Common myeloid progenitor, CD34-positive (primary cell): Measurements from ENCODE around the gene TYW1B.
"Not testable (repeated sequence)": the region's sequence is repeated elsewhere in the genome, so short reads cannot be mapped to it uniquely, and the experiment has no call there.

Experiments used
- CTCF ChIA-PET: fragments of 350-600 bp; sonication (Branson Sonifier 250); formaldehyde crosslinking; loops from one replicate; lab custom pipeline; 2021; ENCODE audit warnings: antibody characterized with exemption; lab: Charles Lee
- POLR2A ChIA-PET: fragments of 350-600 bp; sonication (Branson Sonifier 250); formaldehyde crosslinking; loops from one replicate; lab custom pipeline; 2021; ENCODE audit warnings: antibody characterized with exemption; lab: Charles Lee
- DNase-seq, 3 donors: peaks; one replicate each; pipeline versions ENCODE4 v3.0.0 to v3.0.0-alpha.2; 2013
- H3K27ac ChIP-seq, 2 experiments: 1 replicate in 1 of 2; 2 replicates in 1 of 2; pipeline ENCODE4 v1.7.0; 2013; ENCODE audit warnings: inconsistent platforms in 2 of 2, low read length in 2 of 2, mild to moderate bottlenecking in 2 of 2, low read depth in 1 of 2, moderate library complexity in 1 of 2; ENCODE audit not compliant: severe bottlenecking in 2 of 2, insufficient read depth in 1 of 2, poor library complexity in 1 of 2
- H3K27me3 ChIP-seq, 5 experiments: replicated peaks in 2 of 5; 1 replicate in 3 of 5; 2 replicates in 2 of 5; pipeline versions ENCODE4 v1.6.1 to v1.7.0; 2013; ENCODE audit warnings: low read length in 4 of 5, mild to moderate bottlenecking in 2 of 5, moderate library complexity in 2 of 5, inconsistent platforms in 1 of 5; ENCODE audit not compliant: insufficient read depth in 5 of 5, control insufficient read depth in 4 of 5
- H3K36me3 ChIP-seq, 4 experiments: 1 replicate in 2 of 4; 2 replicates in 2 of 4; pipeline versions ENCODE4 v1.6.1 to v1.7.0; 2013; ENCODE audit warnings: low read length in 3 of 4, control low read depth in 1 of 4, mild to moderate bottlenecking in 1 of 4; ENCODE audit not compliant: control insufficient read depth in 4 of 4, insufficient read depth in 4 of 4
- H3K4me1 ChIP-seq, 4 experiments: 1 replicate in 3 of 4; 2 replicates in 1 of 4; pipeline versions ENCODE4 v1.6.1 to v1.7.1; 2013; ENCODE audit warnings: low read length in 3 of 4, mild to moderate bottlenecking in 3 of 4, control low read depth in 1 of 4, inconsistent platforms in 1 of 4, moderate library complexity in 1 of 4; ENCODE audit not compliant: control insufficient read depth in 4 of 4, insufficient read depth in 4 of 4; ENCODE audit errors: control extremely low read depth in 1 of 4
- H3K4me3 ChIP-seq, 7 experiments: 1 replicate in 4 of 7; 2 replicates in 3 of 7; pipeline versions ENCODE4 v1.5.1 to v1.7.0; 2013; ENCODE audit warnings: mild to moderate bottlenecking in 7 of 7, low read length in 6 of 7, moderate library complexity in 6 of 7, inconsistent platforms in 2 of 7, low read depth in 2 of 7, control low read depth in 1 of 7; ENCODE audit not compliant: insufficient read depth in 4 of 7, control insufficient read depth in 1 of 7; ENCODE audit errors: extremely low read depth in 1 of 7
- H3K9me3 ChIP-seq, 5 experiments: 1 replicate in 4 of 5; 2 replicates in 1 of 5; pipeline versions ENCODE4 v1.6.1 to v1.7.1; 2013; ENCODE audit warnings: low read length in 4 of 5, mild to moderate bottlenecking in 2 of 5, inconsistent platforms in 1 of 5, low read depth in 1 of 5, moderate library complexity in 1 of 5; ENCODE audit not compliant: control insufficient read depth in 4 of 5, insufficient read depth in 2 of 5; ENCODE audit errors: control extremely low read depth in 1 of 5
- WGBS: methylation state at CpG from one replicate; pipeline ENCODE4 v1.1.5; 2013; ENCODE audit not compliant: insufficient coverage; 5-methylcytosine and 5-hydroxymethylcytosine counted together

The TYW1B gene

DNA sequence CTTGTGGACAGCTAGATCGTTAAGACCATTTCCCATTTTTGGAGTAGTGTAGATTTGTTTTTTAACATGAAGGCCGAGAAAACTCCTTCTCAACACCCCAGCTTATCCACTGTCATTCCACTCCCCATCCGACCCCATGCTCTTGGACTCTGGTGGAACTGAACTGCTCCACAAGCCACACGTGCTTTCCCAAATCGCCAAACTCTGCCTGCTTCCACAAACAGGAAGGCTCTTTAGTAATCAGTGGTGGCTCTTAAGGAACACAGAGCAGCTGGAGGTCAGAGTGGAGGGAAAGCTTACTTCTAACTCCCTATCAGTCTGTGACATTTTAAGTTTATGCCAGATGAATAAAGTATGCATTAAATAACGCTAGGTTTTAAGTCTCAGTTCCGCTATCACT is 159.6 kb downstream of the TYW1B start:
- H3K27ac ChIP-seq, H3K36me3 ChIP-seq, CTCF ChIA-PET, H3K4me1 ChIP-seq, H3K9me3 ChIP-seq, DNase-seq, H3K4me3 ChIP-seq, POLR2A ChIA-PET, H3K27me3 ChIP-seq: not testable (repeated sequence)
- 95% methylated on average over 2 of the region's 7 CpGs for WGBS

DNA sequence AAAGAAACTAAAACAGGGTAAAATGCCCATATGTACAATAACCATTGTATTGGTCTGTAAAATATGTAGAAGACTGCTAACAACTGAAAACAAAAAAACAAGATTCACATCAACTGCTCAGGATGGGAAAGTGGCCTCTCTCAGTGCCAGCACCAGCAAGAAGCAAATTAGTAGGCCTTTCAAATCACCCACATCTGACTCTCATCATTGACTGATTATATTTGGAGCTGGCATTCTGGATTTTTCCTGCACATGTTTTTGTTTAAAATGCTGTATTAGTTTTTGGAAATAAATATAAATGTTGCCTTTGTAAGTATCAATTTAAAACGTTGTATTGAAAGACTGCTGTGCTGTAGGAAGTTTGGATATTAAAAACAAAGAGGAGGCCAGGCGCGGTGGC is 161.0 kb downstream of the TYW1B start:
- 63% methylated on average over 3 of the region's 3 CpGs for WGBS
- H3K4me1 ChIP-seq, H3K27me3 ChIP-seq, DNase-seq, H3K9me3 ChIP-seq, H3K27ac ChIP-seq, CTCF ChIA-PET, POLR2A ChIA-PET, H3K4me3 ChIP-seq, H3K36me3 ChIP-seq: not testable (repeated sequence)

DNA sequence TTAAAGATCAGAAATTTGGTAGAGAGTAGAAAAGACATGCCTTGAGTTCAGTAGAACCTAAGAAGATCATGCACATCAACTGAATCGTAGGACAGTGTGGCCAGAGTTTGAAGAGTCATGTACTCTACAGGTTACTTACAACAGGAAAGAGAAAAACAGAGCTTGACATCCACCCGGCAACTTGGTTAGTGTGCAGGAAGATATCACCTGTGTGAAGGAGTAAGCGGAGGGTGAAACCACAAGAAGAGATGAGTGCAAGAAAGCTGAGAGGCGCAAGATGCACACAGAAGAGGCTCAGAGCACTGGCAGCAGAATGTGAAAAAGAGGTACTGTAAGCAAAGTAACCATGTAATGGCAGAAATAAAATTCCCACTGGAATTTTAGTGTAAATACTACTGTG is 179.4 kb downstream of the TYW1B start:
- WGBS: 88% methylated on average over 1 of the region's 4 CpGs
- H3K4me3 ChIP-seq, DNase-seq, H3K36me3 ChIP-seq, CTCF ChIA-PET, H3K9me3 ChIP-seq, H3K27me3 ChIP-seq, H3K4me1 ChIP-seq, POLR2A ChIA-PET, H3K27ac ChIP-seq: not testable (repeated sequence)

DNA sequence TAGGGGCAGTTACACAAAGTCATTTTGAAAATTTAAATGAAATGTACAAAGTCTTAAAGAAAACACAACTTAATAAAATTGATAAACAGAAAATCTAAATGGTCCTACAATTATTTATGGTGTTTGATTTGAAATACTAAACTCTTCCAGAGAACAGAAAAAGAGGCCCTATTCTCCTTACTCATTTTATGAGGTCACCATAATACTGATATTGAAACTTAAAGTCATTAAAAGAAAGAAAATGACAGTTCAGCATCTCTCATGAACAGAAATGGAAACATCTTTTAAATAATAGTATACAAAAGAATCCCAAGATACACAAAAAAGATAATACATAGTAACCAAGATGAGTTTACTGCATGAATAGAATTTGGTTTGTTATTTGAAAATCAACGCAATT is 184.3 kb downstream of the TYW1B start:
- H3K36me3 ChIP-seq, H3K4me3 ChIP-seq, POLR2A ChIA-PET, H3K27ac ChIP-seq, H3K9me3 ChIP-seq, H3K27me3 ChIP-seq, DNase-seq, H3K4me1 ChIP-seq, CTCF ChIA-PET: not testable (repeated sequence)
- no CpG with 5 or more reads among the region's 1 CpG for WGBS

DNA sequence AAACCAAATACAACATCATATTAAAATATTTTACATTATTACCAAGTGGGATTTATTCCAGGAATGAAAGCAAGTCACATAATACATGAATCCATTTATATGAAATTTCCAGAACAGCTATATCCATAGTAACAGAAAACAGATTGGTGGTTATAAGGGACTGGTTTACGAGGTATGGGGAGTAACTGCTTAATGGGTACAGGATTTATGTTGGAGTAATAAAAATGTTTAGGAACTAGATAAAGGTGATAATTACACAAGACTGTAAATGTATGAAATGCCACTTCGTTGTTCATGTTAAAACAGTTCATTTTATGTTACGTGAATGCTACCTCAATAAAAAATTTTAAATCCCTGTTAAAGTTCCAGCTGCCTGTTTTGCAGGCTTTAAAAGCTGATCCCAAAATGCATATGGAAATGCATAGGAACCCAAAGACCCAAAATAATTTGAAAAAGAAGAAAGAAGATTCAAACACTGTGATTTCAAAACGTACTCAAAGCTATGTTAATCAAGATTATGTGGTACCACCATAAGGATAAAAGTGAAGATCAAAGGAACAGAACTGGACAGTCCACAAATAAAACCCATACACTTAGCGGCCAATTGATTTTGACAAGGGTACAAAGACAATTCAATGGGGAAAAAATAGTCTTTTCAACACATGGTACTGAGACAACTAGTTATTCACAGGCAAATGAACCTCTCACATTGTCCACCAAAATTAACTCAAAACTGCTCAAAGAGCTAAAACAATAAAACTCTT is 186.3 kb downstream of the TYW1B start:
- H3K36me3 ChIP-seq, DNase-seq, H3K27ac ChIP-seq, H3K4me1 ChIP-seq, H3K27me3 ChIP-seq, H3K4me3 ChIP-seq, POLR2A ChIA-PET, H3K9me3 ChIP-seq, CTCF ChIA-PET: not testable (repeated sequence)
- no CpG with 5 or more reads among the region's 5 CpGs for WGBS

DNA sequence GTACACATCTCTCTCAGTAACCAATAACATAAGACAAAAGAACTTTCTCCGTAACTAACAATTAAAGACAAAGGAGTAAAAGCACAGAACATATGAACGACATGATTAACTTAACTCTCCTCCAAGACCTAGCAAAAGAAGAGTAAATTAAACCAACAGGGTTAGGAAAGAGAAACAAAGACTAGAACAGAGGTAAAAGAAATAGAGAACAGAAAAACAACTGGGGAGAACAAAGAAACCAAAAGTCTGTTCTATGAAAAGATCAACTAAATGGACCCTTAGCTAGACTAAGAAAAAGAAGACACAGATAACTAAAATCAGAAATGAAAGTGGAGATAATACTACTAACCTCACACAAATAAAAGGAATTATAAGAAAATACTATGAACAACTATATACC is 187.3 kb downstream of the TYW1B start:
- POLR2A ChIA-PET, H3K36me3 ChIP-seq, H3K27me3 ChIP-seq, H3K27ac ChIP-seq, DNase-seq, CTCF ChIA-PET, H3K9me3 ChIP-seq, H3K4me3 ChIP-seq, H3K4me1 ChIP-seq: not testable (repeated sequence)
- WGBS: no CpG with 5 or more reads among the region's 2 CpGs

DNA sequence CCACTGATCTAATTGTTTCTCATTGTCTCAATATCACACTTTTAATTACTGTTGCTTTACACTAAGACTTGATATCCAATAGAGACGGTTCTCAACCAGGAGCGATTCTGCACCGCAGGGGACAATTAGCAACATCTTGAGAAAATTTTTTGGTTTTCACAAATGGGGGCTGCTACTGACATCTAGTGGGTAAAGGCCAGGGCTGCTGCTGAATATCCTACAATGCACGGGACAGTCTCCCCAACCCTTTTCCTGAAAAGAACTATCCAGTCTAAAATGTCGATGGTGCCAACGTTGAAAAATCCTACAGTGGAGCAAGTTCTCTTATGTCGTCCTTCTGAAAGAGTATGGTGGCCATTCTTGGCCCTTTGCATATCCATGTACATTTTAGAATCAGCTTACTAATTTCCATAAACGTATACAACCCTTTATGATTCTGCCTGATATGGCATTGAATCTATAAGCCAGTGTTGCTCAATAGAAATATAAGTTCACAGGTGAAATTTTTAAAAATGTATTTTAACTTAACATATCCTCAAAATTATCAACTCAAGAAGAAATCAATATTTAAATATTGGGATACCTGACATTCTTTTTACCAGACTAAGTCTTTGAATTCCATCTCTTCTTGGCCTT is 192.6 kb downstream of the TYW1B start:
- H3K9me3 ChIP-seq, H3K4me1 ChIP-seq, H3K27ac ChIP-seq, H3K36me3 ChIP-seq, POLR2A ChIA-PET, H3K27me3 ChIP-seq, H3K4me3 ChIP-seq: not testable (repeated sequence)
- CTCF ChIA-PET: interaction anchor here (0.7 kb wide), 1 partner anchor 886 kb away, joined by 3 read pairs; no protein-coding TSS in a partner anchor
- WGBS: 11% methylated on average over 3 of the region's 8 CpGs
- DNase-seq: peak in 1 of 3 donors; percentile 1
